Upper lobe of left lung (tissue), 6 donors: ENCODE results near the gene TTLL12. TPM values are rescaled to one million over a fixed set of nuclear protein-coding genes. Genes with fewer than 3 reads are reported as not detected.
A peak's percentile ranks its signal among the peaks of the same experiment; 100 is the strongest.

Source experiments
- ATAC-seq, 2 donors: fragments of 200-7000 bp; cut with Tn5 transposase; one replicate each; pipeline ENCODE4 v1.9.1; 2022; ENCODE audit warnings: mild to moderate bottlenecking in 2 of 2, moderate library complexity in 2 of 2; ENCODE audit not compliant: low FRiP score in 2 of 2
- DNase-seq, 2 donors: peaks; one replicate each; pipeline ENCODE4 v3.0.0-alpha.2; 2019 to 2020
- H3K27ac ChIP-seq, 4 donors: fragments of 200-600 bp; sonication (generic); one replicate each; pipeline ENCODE4 v1.5.1; 2016 to 2019
- H3K27me3 ChIP-seq, 4 donors: fragments of 200-600 bp; sonication (generic); one replicate each; pipeline ENCODE4 v1.5.1; 2017 to 2019
- H3K36me3 ChIP-seq, 4 donors: fragments of 200-600 bp; sonication (generic); one replicate each; pipeline ENCODE4 v1.5.1; 2016 to 2019
- H3K4me1 ChIP-seq, 4 donors: fragments of 200-600 bp; sonication (generic); one replicate each; pipeline ENCODE4 v1.5.1; 2018 to 2019
- H3K4me3 ChIP-seq, 4 donors: fragments of 200-600 bp; sonication (generic); one replicate each; pipeline ENCODE4 v1.5.1; 2017 to 2019; ENCODE audit warnings: mild to moderate bottlenecking in 2 of 4, moderate library complexity in 1 of 4
- H3K9me3 ChIP-seq, 4 donors: fragments of 200-600 bp; sonication (generic); one replicate each; pipeline ENCODE4 v1.5.1; 2018 to 2019
- EP300 ChIP-seq, 4 donors: sonication (generic); formaldehyde crosslinking; IDR thresholded peaks; one replicate each; pipeline ENCODE4 v1.5.1; 2017; ENCODE audit warnings: antibody characterized with exemption in 4 of 4, control low read depth in 2 of 4
- POLR2A ChIP-seq, 4 donors: fragments of 450-650 bp; IDR thresholded peaks; one replicate each; pipeline ENCODE4 v1.5.1; 2016 to 2017; ENCODE audit warnings: antibody characterized with exemption in 4 of 4, mild to moderate bottlenecking in 2 of 4
- POLR2AphosphoS5 ChIP-seq, 2 donors: sonication (generic); formaldehyde crosslinking; IDR thresholded peaks; one replicate each; pipeline ENCODE4 v1.5.1; 2017; ENCODE audit warnings: antibody characterized with exemption in 2 of 2
- WGBS, 2 donors: methylation state at CpG; one replicate each; pipeline ENCODE4 v1.1.5; 2017 to 2018; 5-methylcytosine and 5-hydroxymethylcytosine counted together
- total RNA-seq, 6 donors: library from RNA; depleted of rRNA in 4 of 6; stranded (reverse); fragments of >200 nt in 4 of 6; gene quantifications; one replicate each; pipeline versions ENCODE4 v1.1.0 to v1.2.1, GENCODE V29; 2016 to 2021
- TF ChIP-seq, protein P1 (sequence below), 6 experiments: fragments of 450-650 bp in 4 of 6; fragments of 200-600 bp in 2 of 6; sonication (generic) in 2 of 6; IDR thresholded peaks; one replicate each; pipeline ENCODE4 v1.5.1; 2016 to 2019; ENCODE audit warnings: antibody characterized with exemption in 6 of 6
- donor health status: DM: no; HTN: no; CAD: no; lungs with moderate emphysema.
- donor health status: DM: no; HTN: yes; CAD: no; lungs with severe emphysema.

Gene TTLL12
- total RNA-seq, 6 donors from 2014 or later, result 19.6 to 49.2 (median 25.0) TPM

DNA sequence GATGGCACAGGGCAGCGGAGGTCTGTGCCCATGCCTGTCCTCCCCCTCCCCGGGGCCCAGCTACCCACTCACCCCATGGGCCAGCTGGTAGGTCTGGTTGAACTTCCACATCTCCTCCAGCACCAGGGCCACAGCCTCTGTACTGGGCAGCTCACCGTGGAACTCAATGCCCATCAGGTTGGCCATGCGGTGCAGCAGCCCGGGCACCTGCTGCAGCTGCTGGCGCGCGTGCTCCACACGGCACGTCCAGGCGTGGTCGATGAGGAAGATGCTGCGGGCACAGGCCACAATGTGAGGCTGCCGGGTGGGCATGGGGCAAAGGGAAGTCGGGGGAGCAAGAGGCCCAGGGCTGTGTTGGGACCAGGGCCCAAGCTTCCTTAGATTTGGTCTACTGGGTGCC, 6.3 kb downstream of the TTLL12 start:
- H3K27ac ChIP-seq, result no peak overlapping the region
- DNase-seq (no peak), ATAC-seq (peak in 1 of 2 donors; percentile 1)
- no peak for TF ChIP-seq POLR2A (IDR thresholded peaks at IDR 0.05)
- TF ChIP-seq, protein P1, sequence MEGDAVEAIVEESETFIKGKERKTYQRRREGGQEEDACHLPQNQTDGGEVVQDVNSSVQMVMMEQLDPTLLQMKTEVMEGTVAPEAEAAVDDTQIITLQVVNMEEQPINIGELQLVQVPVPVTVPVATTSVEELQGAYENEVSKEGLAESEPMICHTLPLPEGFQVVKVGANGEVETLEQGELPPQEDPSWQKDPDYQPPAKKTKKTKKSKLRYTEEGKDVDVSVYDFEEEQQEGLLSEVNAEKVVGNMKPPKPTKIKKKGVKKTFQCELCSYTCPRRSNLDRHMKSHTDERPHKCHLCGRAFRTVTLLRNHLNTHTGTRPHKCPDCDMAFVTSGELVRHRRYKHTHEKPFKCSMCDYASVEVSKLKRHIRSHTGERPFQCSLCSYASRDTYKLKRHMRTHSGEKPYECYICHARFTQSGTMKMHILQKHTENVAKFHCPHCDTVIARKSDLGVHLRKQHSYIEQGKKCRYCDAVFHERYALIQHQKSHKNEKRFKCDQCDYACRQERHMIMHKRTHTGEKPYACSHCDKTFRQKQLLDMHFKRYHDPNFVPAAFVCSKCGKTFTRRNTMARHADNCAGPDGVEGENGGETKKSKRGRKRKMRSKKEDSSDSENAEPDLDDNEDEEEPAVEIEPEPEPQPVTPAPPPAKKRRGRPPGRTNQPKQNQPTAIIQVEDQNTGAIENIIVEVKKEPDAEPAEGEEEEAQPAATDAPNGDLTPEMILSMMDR (IDR thresholded peaks at IDR 0.05), result no peak
- no peak for TF ChIP-seq POLR2AphosphoS5 (IDR thresholded peaks at IDR 0.05)
- no peak for TF ChIP-seq EP300 (IDR thresholded peaks at IDR 0.05)
- peaks cover 0 to 34% (median 20%) of the 10 kb centered on the region in 4 donors for H3K36me3 ChIP-seq
- no peaks in the 10 kb centered on the region for H3K27me3 ChIP-seq
- no peaks in the 10 kb centered on the region for H3K9me3 ChIP-seq
- peaks cover 5 to 18% (median 11%) of the 10 kb centered on the region in 4 donors for H3K4me1 ChIP-seq
- WGBS, 2 donors, result 93 to 100% methylated on average over 6 to 15 of the region's 15 CpGs
- no peak overlapping the region for H3K4me3 ChIP-seq

DNA sequence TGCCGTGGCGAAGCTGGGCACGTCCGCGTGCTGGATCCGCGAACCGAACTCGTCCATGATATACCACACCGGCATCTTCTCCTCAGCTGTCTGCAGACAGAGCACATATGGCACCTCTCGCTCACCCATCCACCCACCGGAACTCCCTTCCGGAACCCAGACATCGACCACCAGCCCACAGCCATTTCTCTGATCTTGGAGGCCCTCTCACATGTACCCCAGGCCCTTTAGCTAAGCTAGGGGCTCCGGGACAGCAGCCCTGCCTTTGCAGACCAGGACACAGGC, 7.1 kb downstream of the TTLL12 start:
- H3K27me3 ChIP-seq, result no peaks in the 10 kb centered on the region
- 92 to 100% methylated on average over 15 of the region's 15 CpGs for WGBS, 2 donors
- no peak for DNase-seq
- H3K27ac ChIP-seq, result no peak overlapping the region
- ATAC-seq, result no peak
- no peak overlapping the region for H3K4me3 ChIP-seq
- no peaks in the 10 kb centered on the region for H3K9me3 ChIP-seq
- H3K36me3 ChIP-seq, result peaks cover 0 to 42% (median 25%) of the 10 kb centered on the region in 4 donors
- TF ChIP-seq POLR2AphosphoS5 (IDR thresholded peaks at IDR 0.05) (no peak), EP300 (IDR thresholded peaks at IDR 0.05) (no peak), POLR2A (IDR thresholded peaks at IDR 0.05) (no peak)
- TF ChIP-seq, protein P1 (IDR thresholded peaks at IDR 0.05), result no peak
- peaks cover 0 to 13% (median 5%) of the 10 kb centered on the region in 4 donors for H3K4me1 ChIP-seq

DNA sequence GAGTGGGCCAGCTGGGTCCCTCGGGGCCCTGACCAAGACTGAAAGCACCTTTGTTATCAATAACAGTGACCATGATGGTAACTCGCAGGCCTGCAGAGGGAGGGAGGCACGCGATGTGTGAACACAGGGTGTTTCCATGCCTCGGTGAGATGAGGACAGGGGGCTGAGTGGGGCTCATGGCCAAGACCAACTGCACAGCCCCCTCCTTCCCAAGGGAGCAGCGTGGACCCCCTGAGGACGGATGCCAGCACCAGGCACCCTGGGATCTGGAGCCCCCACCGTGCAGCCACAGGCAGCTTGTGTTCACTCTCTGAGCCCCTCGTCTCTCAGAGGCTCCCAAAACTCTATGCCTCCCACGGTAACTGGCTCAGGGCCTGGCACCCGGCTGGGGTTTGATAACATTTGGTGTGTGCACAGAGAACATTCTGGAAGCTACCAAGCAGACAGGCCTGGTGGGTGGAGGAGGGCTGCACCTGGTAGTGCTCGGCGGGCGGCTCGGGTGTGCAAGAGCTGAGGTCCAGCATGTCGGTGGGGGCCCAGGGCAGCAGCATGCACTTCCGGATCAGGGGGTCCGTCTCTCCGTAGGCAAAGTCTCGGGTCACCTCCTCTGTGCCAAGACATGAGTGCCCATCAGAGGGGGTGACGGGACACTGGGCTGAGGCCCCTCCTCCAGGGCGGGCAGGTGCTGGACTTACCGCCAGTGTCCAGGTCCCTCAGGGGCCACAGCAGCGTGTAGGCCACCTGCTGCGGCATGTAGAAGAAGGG, 7.6 kb downstream of the TTLL12 start:
- Histone ChIP-seq H3K27ac (no peak overlapping the region), H3K4me3 (no peak overlapping the region), H3K4me1 (peaks cover 0 to 13% (median 4%) of the 10 kb centered on the region in 4 donors), H3K36me3 (peaks cover 2 to 48% (median 29%) of the 10 kb centered on the region in 4 donors), H3K27me3 (no peaks in the 10 kb centered on the region), H3K9me3 (no peaks in the 10 kb centered on the region)
- DNase-seq (no peak), ATAC-seq (no peak)
- WGBS, 2 donors, result 89 to 97% methylated on average over 7 to 22 of the region's 25 CpGs
- TF ChIP-seq POLR2AphosphoS5 (IDR thresholded peaks at IDR 0.05), result no peak
- TF ChIP-seq POLR2A (IDR thresholded peaks at IDR 0.05), result no peak
- TF ChIP-seq, protein P1 (IDR thresholded peaks at IDR 0.05), result no peak
- TF ChIP-seq EP300 (IDR thresholded peaks at IDR 0.05), result no peak

DNA sequence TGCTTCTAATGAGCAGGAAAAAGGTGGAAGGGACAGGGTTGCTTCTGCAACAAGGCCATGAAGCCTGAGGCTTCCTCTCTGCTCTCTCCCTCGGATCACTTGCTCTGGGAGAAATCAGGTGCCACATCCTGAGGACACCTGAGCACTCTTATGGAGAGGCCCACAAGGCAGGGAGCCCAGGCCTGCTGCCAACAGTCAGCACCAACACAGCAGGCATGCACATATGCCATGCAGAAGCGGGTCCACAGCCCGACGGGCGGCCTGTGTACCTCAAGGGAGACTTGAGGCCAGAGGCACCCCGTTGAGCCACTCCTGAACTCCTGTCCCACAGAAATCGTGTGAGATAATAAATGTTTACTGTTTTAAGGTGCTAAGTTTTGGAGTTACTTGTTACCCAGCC, 9.5 kb downstream of the TTLL12 start:
- WGBS, 2 donors, result 52 to 79% methylated on average over 7 of the region's 7 CpGs
- H3K4me3 ChIP-seq, result no peak overlapping the region
- H3K4me1 ChIP-seq, result peaks cover 0 to 13% (median 0%) of the 10 kb centered on the region in 4 donors
- DNase-seq (peak in 1 of 2 donors; percentile 65), ATAC-seq (no peak)
- peaks cover 10 to 62% (median 42%) of the 10 kb centered on the region in 4 donors for H3K36me3 ChIP-seq
- H3K9me3 ChIP-seq, result no peaks in the 10 kb centered on the region
- no peak overlapping the region for H3K27ac ChIP-seq
- TF ChIP-seq POLR2A (IDR thresholded peaks at IDR 0.05), result no peak
- no peak for TF ChIP-seq POLR2AphosphoS5 (IDR thresholded peaks at IDR 0.05)
- TF ChIP-seq, protein P1 (IDR thresholded peaks at IDR 0.05), result no peak
- no peak for TF ChIP-seq EP300 (IDR thresholded peaks at IDR 0.05)
- H3K27me3 ChIP-seq, result no peaks in the 10 kb centered on the region

DNA sequence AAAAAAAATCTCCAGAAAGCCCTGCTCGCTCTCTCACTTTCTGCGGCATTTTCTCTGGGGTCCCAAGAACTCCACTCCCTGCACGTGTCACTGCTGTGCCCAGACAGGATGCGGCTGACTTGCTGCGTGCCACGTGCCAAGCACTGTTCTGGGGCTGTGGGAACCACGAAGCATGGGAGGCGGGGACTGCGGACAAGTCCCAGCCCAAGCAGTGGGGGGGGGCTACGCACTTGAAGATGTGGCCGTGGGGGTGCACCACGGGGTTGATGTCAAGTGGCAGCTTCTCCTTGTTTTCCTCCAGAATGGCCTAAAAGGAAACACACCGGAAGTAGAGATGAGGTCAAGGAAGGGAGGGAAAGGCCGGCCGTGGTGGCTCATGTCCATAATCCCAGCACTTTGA, 10.8 kb downstream of the TTLL12 start:
- no peaks in the 10 kb centered on the region for H3K9me3 ChIP-seq
- no peaks in the 10 kb centered on the region for H3K27me3 ChIP-seq
- ATAC-seq, result no peak
- TF ChIP-seq POLR2AphosphoS5 (IDR thresholded peaks at IDR 0.05) (no peak), EP300 (IDR thresholded peaks at IDR 0.05) (no peak), POLR2A (IDR thresholded peaks at IDR 0.05) (no peak)
- TF ChIP-seq, protein P1 (IDR thresholded peaks at IDR 0.05), result no peak
- 80 to 84% methylated on average over 15 of the region's 15 CpGs for WGBS, 2 donors
- H3K4me3 ChIP-seq, result no peak overlapping the region
- DNase-seq, result no peak
- H3K27ac ChIP-seq, result no peak overlapping the region
- H3K36me3 ChIP-seq, result peaks cover 10 to 72% (median 55%) of the 10 kb centered on the region in 4 donors
- peaks cover 0 to 2% (median 0%) of the 10 kb centered on the region in 4 donors for H3K4me1 ChIP-seq
